B cell (primary cell): ENCODE measurements around the gene OGDH. TPM values are rescaled to one million over a fixed set of nuclear protein-coding genes. Genes with fewer than 3 reads are reported as not detected.

Experiments
- ATAC-seq: fragments of 200-7000 bp; cut with Tn5 transposase; one replicate; pipeline ENCODE4 v1.10.0; 2021; ENCODE audit warnings: low read depth, mild to moderate bottlenecking, moderate number of reproducible peaks, moderate library complexity
- CTCF ChIA-PET: fragments of 350-600 bp; sonication (Branson Sonifier 250); formaldehyde crosslinking; loops from one replicate; lab custom pipeline; 2021; ENCODE audit warnings: antibody characterized with exemption, inconsistent platforms; lab: Charles Lee
- POLR2A ChIA-PET: fragments of 350-600 bp; sonication (Branson Sonifier 250); formaldehyde crosslinking; loops from one replicate; lab custom pipeline; 2021; ENCODE audit warnings: antibody characterized with exemption; lab: Charles Lee
- DNase-seq: peaks from one replicate; pipeline ENCODE4 v3.0.0; 2013
- H2AFZ ChIP-seq: 2 replicates; pipeline ENCODE4 v1.6.1; 2012; ENCODE audit warnings: mild to moderate bottlenecking, low read depth, low read length; ENCODE audit not compliant: insufficient read depth, poor library complexity, severe bottlenecking
- H3K27ac ChIP-seq, 2 donors: 1 replicate in 1 of 2; 2 replicates in 1 of 2; pipeline ENCODE4 v1.5.1; 2012 to 2013; ENCODE audit warnings: low read length in 2 of 2, mild to moderate bottlenecking in 2 of 2, moderate library complexity in 1 of 2
- H3K27me3 ChIP-seq, 4 experiments: fragments of 200-600 bp in 1 of 4; sonication (generic) in 1 of 4; replicated peaks in 1 of 4; 1 replicate in 2 of 4; 2 replicates in 2 of 4; pipeline versions ENCODE4 v1.6.1 to v1.7.0; 2013 to 2016; ENCODE audit warnings: low read length in 3 of 4, mild to moderate bottlenecking in 2 of 4, mixed read lengths in 1 of 4, moderate library complexity in 1 of 4; ENCODE audit not compliant: insufficient read depth in 4 of 4, control insufficient read depth in 3 of 4; ENCODE audit errors: control extremely low read depth in 1 of 4
- H3K36me3 ChIP-seq, 2 experiments: replicated peaks in 1 of 2; 1 replicate in 1 of 2; 2 replicates in 1 of 2; pipeline versions ENCODE4 v1.6.1 to v1.7.1; 2013; ENCODE audit warnings: low read length in 1 of 2; ENCODE audit not compliant: insufficient read depth in 2 of 2, control insufficient read depth in 1 of 2; ENCODE audit errors: control extremely low read depth in 1 of 2, extremely low read depth in 1 of 2
- H3K4me1 ChIP-seq, 2 donors: fragments of 200-600 bp in 1 of 2; sonication (generic) in 1 of 2; 1 replicate in 1 of 2; 2 replicates in 1 of 2; pipeline versions ENCODE4 v1.5.1 to v1.6.1; 2013 to 2017; ENCODE audit warnings: low read length in 2 of 2; ENCODE audit not compliant: control insufficient read depth in 2 of 2, insufficient read depth in 2 of 2
- H3K4me2 ChIP-seq: replicated peaks from 2 replicates; pipeline ENCODE3; 2012; ENCODE audit warnings: mild to moderate bottlenecking, low read depth, low read length; ENCODE audit not compliant: poor library complexity, severe bottlenecking
- H3K4me3 ChIP-seq, 5 experiments: fragments of 200-600 bp in 1 of 5; sonication (generic) in 1 of 5; 1 replicate in 3 of 5; 2 replicates in 2 of 5; pipeline versions ENCODE4 v1.5.1 to v1.7.0; 2011 to 2016; ENCODE audit warnings: low read length in 4 of 5, mild to moderate bottlenecking in 4 of 5, low read depth in 2 of 5, control low read depth in 1 of 5, moderate library complexity in 1 of 5; ENCODE audit not compliant: insufficient read depth in 1 of 5; ENCODE audit errors: control extremely low read depth in 1 of 5, extremely low read depth in 1 of 5
- H3K79me2 ChIP-seq: fragments of 200-600 bp; sonication (generic); one replicate; pipeline ENCODE4 v1.6.0; 2016; ENCODE audit warnings: low read length; ENCODE audit not compliant: control insufficient read depth, insufficient read depth
- H3K9ac ChIP-seq: fragments of 200-600 bp; sonication (generic); 2 replicates; pipeline ENCODE4 v1.6.1; 2017; ENCODE audit warnings: mild to moderate bottlenecking, low read length, moderate library complexity
- H3K9me3 ChIP-seq, 3 donors: one replicate each; pipeline versions ENCODE4 v1.6.1 to v1.7.1; 2013; ENCODE audit warnings: low read length in 2 of 3; ENCODE audit not compliant: control insufficient read depth in 2 of 3, insufficient read depth in 1 of 3; ENCODE audit errors: control extremely low read depth in 1 of 3
- H4K20me1 ChIP-seq: 2 replicates; pipeline ENCODE4 v1.6.0; 2012; ENCODE audit warnings: mild to moderate bottlenecking, low read length; ENCODE audit not compliant: insufficient read depth, control insufficient read depth, poor library complexity, severe bottlenecking
- H3K27ac Mint-ChIP-seq: one replicate; pipeline ENCODE4 v1.8.0; 2021; ENCODE audit warnings: mixed read lengths
- H3K27me3 Mint-ChIP-seq: one replicate; pipeline ENCODE4 v1.8.0; 2021; ENCODE audit warnings: mixed read lengths
- H3K4me1 Mint-ChIP-seq: one replicate; pipeline ENCODE4 v1.8.0; 2021; ENCODE audit warnings: mixed read lengths
- H3K4me3 Mint-ChIP-seq: one replicate; pipeline ENCODE4 v1.8.0; 2021; ENCODE audit warnings: mixed read lengths
- H3K9me3 Mint-ChIP-seq: one replicate; pipeline ENCODE4 v1.8.0; 2022; ENCODE audit warnings: mixed read lengths; ENCODE audit not compliant: insufficient read depth
- CTCF ChIP-seq: fragments of 200-600 bp; IDR thresholded peaks from one replicate; pipeline ENCODE4 v1.8.0; 2022; ENCODE audit warnings: antibody characterized with exemption, mild to moderate bottlenecking
- EZH2 ChIP-seq: IDR thresholded peaks from 2 replicates; pipeline ENCODE4 v1.6.1; 2012; ENCODE audit warnings: borderline replicate concordance, low read depth, mild to moderate bottlenecking, moderate library complexity, low read length; ENCODE audit not compliant: insufficient read depth, poor library complexity, severe bottlenecking
- WGBS: methylation state at CpG from one replicate; pipeline ENCODE4 v1.1.5; 2013; ENCODE audit warnings: missing lambda C conversion rate; ENCODE audit not compliant: insufficient coverage; 5-methylcytosine and 5-hydroxymethylcytosine counted together
- intact Hi-C: fragments of 100-400 bp; cut with micrococcal nuclease; formaldehyde crosslinking; loops from one replicate; pipeline ENCODE4 v1.10.0; 2022
- polyA plus RNA-seq: library from polyadenylated mRNA; depleted of rRNA; stranded (reverse); fragments of >200 nt; gene quantifications from 2 replicates; pipeline ENCODE4 v1.2.3, GENCODE V29; 2012
- total RNA-seq, 2 donors: library from RNA; stranded (reverse); fragments of 120-200 nt in 1 of 2; gene quantifications; 1 replicate in 1 of 2; 2 replicates in 1 of 2; pipeline versions ENCODE4 v1.2.3 to v1.2.4, GENCODE V29; 2013 to 2022

Gene OGDH
- total and polyA plus RNA-seq, 2 donors (not counting 1 experiment from before 2014, with no cell fraction given) = 42.6 to 80.2 TPM

GRCh38 chr7:44650772-44651171 is 44.3 kb downstream of the OGDH start:
- peaks cover 2% of the 10 kb centered on the region for H3K79me2 ChIP-seq
- no peak overlapping the region for H3K27ac Mint-ChIP-seq
- peaks cover 0 to 55% of the 10 kb centered on the region in 2 experiments for H3K36me3 ChIP-seq
- 96% methylated on average over 4 of the region's 5 CpGs for WGBS
- no peaks in the 10 kb centered on the region for H4K20me1 ChIP-seq
- ATAC-seq (no peak), DNase-seq (no peak)
- TF ChIP-seq CTCF (no peak), EZH2 (no peak)
- H3K27me3 Mint-ChIP-seq = no peaks in the 10 kb centered on the region
- H3K9me3 ChIP-seq = no peaks in the 10 kb centered on the region
- peaks cover 6% of the 10 kb centered on the region for H3K4me1 Mint-ChIP-seq
- H3K27ac ChIP-seq = no peak overlapping the region
- intact Hi-C loops = no loop called here
- H3K9ac ChIP-seq = no peak overlapping the region
- CTCF ChIA-PET = interaction anchor here (1.1 kb wide), 1 partner anchor 60 kb away, joined by 3 read pairs; no protein-coding TSS in a partner anchor
- no peak overlapping the region for H3K4me3 Mint-ChIP-seq
- H3K27me3 ChIP-seq = no peaks in the 10 kb centered on the region
- H3K4me1 ChIP-seq = peaks cover 0 to 6% of the 10 kb centered on the region in 2 donors
- no peak overlapping the region for H2AFZ ChIP-seq
- no peak overlapping the region for H3K4me2 ChIP-seq
- H3K4me3 ChIP-seq = no peak overlapping the region
- POLR2A ChIA-PET = interaction anchor here (0.8 kb wide), 1 partner anchor 12 kb away, joined by 3 read pairs; no protein-coding TSS in a partner anchor
- no peaks in the 10 kb centered on the region for H3K9me3 Mint-ChIP-seq

- no peaks in the 10 kb centered on the region for H3K9me3 ChIP-seq
- CTCF ChIA-PET = no interaction called here
- no peak overlapping the region for H3K4me3 ChIP-seq
- H3K4me2 ChIP-seq = no peak overlapping the region
- no peak overlapping the region for H3K27ac ChIP-seq
- H3K27ac Mint-ChIP-seq = no peak overlapping the region
- H3K9ac ChIP-seq = no peak overlapping the region
- no peaks in the 10 kb centered on the region for H3K4me1 ChIP-seq
- DNase-seq (no peak), ATAC-seq (no peak)
- POLR2A ChIA-PET = no interaction called here
- H3K79me2 ChIP-seq = no peaks in the 10 kb centered on the region
- intact Hi-C loops = no loop called here
- no peaks in the 10 kb centered on the region for H3K27me3 Mint-ChIP-seq
- TF ChIP-seq CTCF (no peak), EZH2 (no peak)
- 100% methylated on average over 1 of the region's 5 CpGs for WGBS
- H3K36me3 ChIP-seq = peaks cover 0 to 51% of the 10 kb centered on the region in 2 experiments
- H4K20me1 ChIP-seq = no peaks in the 10 kb centered on the region
- no peak overlapping the region for H2AFZ ChIP-seq
- H3K9me3 Mint-ChIP-seq = no peaks in the 10 kb centered on the region
- no peak overlapping the region for H3K4me3 Mint-ChIP-seq
- H3K27me3 ChIP-seq = no peaks in the 10 kb centered on the region
- H3K4me1 Mint-ChIP-seq = no peaks in the 10 kb centered on the region
These were observed 46.1 kb downstream of the OGDH start for GRCh38 chr7:44652535-44652934.
